HK-2 (cell line): ENCODE results near the gene NCAPH2.

ENCODE experiments used
- DNase-seq: peaks from one replicate; pipeline ENCODE4 v3.0.0-alpha.2; 2018; ENCODE audit not compliant: unreplicated experiment

Gene NCAPH2

DNA sequence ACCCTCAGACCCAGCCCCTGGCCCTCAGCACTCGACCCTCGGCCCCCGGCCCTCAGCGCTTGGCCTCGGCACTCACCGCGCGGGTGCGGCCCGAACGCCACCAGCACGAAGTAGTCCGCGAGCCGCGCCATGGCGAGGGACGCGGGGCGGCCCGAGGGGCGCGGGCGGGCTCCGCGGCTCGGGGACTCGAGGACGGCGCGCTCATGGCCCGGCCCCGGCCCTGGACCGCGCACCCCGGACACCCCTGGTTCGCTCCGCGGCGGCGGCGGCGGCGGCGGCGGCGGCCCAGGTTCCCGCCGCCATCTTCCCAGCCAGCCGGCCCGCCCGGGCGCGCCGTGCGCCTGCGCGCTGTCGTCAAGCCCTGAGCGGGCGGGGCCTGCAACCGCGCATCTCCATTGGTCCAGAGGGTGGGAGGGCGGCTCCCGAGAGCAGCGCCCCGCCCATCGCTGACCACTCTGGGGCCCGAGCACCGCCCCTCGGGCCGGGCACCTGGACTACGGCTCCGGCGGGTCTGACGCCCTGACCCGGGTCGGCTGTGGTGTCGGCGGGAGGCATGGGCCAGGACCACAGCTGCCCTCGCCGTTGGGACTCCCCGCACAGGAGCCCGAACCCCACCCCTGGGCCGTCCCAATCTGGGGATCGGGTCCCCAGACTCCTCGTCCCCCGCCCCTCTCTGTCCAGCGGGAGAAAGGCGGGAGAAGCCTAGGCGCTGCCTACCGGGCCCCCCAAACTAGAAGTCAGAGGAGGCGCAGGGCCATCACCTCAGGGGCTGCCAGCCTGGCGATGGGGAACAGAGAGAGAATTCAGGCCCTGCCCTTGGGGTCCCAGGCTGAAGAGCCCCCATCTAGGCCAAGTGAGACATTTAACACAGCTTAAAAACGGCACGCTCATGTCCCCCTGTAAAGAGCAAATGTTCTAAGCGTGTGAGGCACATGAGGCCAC lies 33.0 kb upstream of the NCAPH2 start, which contains the start of gene SBF1:
Gene SBF1, minus strand, starts transcription at position 326 of the 942 bp plus-strand sequence. Its CDS starts 195 bp downstream, at position 131.
- DNase-seq, result peak; percentile 88

GRCh38 chr22:50475652-50476002 lies 32.4 kb upstream of the NCAPH2 start:
- DNase-seq, result no peak

GRCh38 chr22:50476868-50477267 lies 31.2 kb upstream of the NCAPH2 start:
- DNase-seq, result no peak

DNA sequence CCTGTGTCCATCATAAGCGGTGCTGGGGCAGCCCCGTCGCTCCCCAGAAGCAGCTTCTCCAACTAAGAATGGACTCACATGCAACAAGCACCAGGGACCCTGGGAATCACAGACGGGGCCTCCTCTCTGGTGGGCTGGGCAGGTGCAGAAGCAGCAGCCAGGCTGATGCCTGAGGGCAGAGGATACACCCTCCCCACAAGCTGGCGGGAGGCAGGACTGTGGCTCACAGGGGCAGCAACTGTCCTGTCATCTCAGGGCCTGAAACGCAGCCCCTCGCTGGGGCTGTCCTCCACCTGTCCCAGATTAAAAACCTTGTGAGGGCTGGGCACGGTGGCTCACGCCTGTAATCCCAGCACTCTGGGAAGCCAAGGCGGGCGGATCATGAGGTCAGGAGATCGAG lies 30.1 kb upstream of the NCAPH2 start:
- DNase-seq, result no peak

GRCh38 chr22:50479721-50480120 lies 28.3 kb upstream of the NCAPH2 start:
- DNase-seq, result no peak

DNA sequence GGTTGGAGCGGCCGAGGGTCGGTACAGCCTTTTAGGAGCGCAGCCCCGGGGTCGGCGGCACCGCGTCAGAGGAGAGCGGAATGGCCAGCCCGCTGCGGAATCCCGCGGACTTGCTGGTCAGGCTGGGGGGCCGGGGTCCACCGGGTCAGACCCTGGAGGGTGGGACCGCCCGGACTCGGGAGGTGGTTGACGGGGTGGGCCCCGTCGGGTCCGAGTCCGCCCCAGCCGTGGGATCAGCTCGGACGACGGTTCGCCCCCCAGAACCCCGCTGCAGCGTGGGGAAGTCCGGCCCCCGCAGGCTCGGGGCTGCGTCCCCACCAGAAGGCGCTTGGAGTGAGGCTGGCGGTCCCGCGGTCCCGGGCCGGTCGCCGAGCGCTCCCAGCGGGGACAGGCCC lies 27.0 kb upstream of the NCAPH2 start:
- DNase-seq, result no peak

GRCh38 chr22:50481440-50482106 lies 26.5 kb upstream of the NCAPH2 start, which contains the start of gene ADM2:
TSS of gene ADM2 (plus strand) at chr22:50481543. CDS start at chr22:50481848, 305 bp downstream.
- no peak for DNase-seq

DNA sequence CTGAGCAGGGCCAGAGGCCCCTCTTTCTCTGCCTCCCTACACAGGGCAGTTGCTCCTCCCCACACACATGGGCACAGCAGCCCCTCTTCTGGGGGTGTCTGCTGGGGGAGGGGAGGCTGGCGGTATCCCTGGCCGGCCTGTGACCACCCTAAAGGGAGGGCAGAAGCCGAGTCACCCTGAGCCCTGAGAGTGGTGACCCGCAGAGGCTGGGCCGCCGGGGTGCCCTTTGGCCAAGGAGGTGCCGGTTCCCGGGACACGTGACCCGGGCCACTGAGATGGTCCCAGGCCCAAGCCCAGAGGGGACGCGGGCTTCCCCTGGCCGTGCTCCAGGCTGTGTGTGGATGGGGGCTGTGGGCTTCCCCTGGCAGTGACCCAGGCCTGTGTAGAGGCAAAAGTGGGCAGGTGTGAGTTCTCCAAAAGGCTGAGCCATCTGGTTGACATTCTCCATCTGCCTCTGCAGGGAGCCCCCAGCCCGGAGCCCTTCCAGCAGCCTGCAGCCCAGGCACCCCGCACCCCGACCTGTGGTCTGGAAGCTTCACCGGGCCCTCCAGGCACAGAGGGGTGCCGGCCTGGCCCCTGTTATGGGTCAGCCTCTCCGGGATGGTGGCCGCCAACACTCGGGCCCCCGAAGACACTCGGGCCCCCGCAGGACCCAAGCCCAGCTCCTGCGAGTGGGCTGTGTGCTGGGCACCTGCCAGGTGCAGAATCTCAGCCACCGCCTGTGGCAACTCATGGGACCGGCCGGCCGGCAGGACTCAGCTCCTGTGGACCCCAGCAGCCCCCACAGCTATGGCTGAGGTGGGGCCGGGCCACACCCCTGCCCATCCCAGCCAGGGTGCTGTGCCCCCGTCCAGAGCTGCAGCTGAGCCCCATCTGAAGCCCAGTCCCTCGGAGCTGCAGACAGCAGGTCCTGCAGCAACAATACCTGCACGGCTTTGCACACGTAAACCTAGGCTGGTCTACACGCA lies 25.6 kb upstream of the NCAPH2 start:
- no peak for DNase-seq

DNA sequence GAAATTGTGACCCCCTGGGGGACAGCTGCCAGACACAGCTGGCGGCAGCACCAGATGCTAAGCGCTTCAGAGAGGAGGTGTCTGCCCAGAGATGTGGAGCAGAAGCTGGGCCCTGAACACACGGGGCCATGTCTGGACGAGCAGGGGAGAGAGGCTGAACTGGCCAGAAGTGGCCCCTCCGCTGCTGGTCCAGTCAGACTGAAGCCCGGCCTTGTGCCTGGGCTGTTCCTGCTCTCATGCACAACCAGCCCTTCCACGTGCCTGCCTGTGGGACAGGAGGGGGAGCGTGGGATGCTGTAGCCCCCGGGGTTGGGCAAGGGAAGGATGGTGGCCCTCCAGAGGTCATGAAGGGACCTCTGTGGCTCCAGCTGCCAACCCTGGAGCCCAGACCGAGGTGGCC lies 24.9 kb upstream of the NCAPH2 start:
- no peak for DNase-seq

DNA sequence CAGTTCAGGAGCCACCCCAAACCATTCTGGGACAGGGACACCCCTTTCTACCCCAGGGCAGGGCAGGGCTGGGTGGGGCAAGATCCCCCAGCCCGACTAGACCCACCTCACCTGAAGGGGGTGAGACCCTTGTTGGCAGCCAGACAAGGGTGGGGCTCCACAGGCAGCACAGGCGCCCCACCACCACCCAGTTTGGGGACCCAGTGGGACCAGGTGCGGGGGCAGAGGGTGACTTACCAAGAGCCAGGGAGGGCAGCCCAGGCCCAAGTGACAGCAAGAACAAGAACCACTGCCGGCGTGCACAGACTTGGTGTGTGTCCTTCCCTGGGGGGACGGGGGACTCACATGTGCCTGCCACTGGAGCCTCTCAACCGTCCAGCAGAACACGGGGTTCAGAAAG lies 24.5 kb upstream of the NCAPH2 start:
- DNase-seq, result no peak

DNA sequence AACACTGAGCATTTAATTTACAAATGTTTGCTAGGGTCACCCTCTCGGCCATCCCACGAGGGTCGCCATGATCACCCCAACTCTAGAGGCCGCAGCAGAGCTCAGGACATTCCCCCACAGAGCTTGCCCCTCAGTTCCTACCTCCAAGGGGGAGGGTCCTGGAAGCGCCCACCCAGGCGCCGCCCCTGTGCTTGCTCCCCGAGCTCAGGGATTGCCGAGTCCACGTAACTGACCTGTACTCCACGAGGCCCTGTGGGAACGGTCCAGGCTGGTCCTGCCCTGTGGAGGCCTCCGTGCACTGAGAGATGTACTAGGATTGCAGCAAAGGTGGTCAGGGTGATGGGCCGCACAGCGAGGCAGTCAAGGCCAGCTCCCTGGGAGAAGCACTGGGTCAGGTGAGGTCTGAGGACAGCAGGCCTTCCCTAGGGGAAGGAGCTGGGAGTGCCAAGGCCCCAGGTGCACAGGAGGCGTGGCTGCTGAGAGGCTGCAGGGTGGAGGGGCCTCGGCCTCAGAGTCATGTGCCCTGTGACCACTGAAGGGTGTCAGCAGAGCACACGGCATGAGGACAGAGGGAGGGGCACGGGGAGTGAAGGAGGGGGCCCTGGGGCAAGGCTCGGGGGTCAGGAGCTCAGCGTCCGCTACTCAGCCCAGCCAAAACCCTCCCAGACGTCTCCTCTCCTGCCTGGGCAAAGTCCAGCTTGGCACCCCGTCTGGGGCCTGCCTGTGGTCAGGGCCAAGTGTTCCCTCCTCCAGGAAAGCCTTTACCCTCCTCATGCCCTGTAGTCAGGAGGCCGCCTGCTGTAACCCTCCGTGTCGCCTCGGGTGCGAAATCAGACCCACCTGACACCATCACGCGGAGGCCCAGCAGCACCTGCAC lies 23.8 kb upstream of the NCAPH2 start:
- DNase-seq, result peak; percentile 53

GRCh38 chr22:50485221-50486131 lies 22.5 kb upstream of the NCAPH2 start:
- no peak for DNase-seq

DNA sequence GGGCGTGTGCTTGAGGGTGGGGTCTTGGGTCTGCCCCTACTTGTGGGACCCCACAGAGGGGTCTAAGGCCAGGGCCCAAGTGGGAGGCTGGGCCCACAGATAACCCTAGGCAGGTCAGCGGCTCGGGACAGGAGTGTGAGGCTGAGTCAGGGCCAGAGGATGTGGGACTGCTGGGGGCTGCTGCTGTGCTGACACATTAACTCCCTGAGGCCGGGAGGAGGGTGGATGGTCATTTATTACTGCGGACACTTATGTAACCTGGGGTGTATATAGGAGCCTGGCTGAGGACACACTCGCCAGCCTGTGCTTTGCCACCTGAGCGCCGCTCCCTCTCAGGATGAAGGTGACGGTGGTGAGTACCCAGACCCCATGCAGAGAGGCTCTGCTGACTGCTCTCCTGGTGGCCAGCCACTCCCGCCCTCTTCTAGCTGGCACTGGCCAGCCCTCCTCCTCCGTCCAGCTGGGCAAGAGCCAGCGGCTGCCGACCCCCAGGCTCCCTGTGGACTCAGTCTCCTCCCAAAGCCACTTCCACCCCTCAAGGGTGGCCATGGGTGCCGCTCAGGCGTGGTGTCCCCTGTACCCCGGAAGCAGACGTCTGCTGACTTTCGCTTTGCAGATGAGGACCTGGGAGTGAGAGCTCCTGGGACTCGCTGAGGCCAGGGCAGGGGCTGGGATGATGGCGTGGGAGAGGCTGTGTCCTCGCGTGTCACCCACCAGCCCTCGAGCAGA lies 21.3 kb upstream of the NCAPH2 start, which contains the start of gene MIOX:
Gene MIOX, plus strand, starts transcription at position 299 of the 729 bp plus-strand sequence. Its CDS starts 39 bp downstream, at position 338.
- DNase-seq, result peak; percentile 73

- no peak for DNase-seq
Observed at GRCh38 chr22:50487290-50488005, 20.6 kb upstream of the NCAPH2 start.

GRCh38 chr22:50488006-50488677 lies 19.9 kb upstream of the NCAPH2 start:
- no peak for DNase-seq

GRCh38 chr22:50488886-50489285 lies 19.1 kb upstream of the NCAPH2 start:
- DNase-seq, result no peak

- no peak for DNase-seq
Observed at GRCh38 chr22:50489363-50490243, 18.4 kb upstream of the NCAPH2 start.
